ENCODE measurements around the gene HOXA7.

GRCh38 chr7:27112955-27113949, 43.2 kb downstream of the HOXA7 start:
- no peak for TF ChIP-seq CTCF (conservative IDR thresholded peaks at IDR 0.05; ENCODE audit: low read depth, low read length)
- peak; percentile 97 for TF ChIP-seq EZH2 (IDR thresholded peaks at IDR 0.05; ENCODE audit: borderline replicate concordance, low read depth, low read length, poor library complexity, severe bottlenecking)

Data from A673 (cell line).